T-helper 17 cell (primary cell): ENCODE measurements around the gene CEP295NL. TPM values are rescaled to one million over a fixed set of nuclear protein-coding genes. Genes with fewer than 3 reads are reported as not detected.
A peak's percentile ranks its signal among the peaks of the same experiment; 100 is the strongest.

Experiments
- ATAC-seq: fragments of 150-1000 bp; cut with Tn5 transposase; 2 replicates; pipeline ENCODE4 v1.10.0; 2021; ENCODE audit warnings: mild to moderate bottlenecking, moderate library complexity
- DNase-seq, 3 donors: peaks; one replicate each; pipeline versions ENCODE4 v3.0.0 to v3.0.0-alpha.2; 2020 to 2021
- H3K9me3 ChIP-seq: one replicate; pipeline ENCODE4 v1.7.0; 2013; ENCODE audit warnings: low read length, mild to moderate bottlenecking; ENCODE audit not compliant: control insufficient read depth, poor library complexity, severe bottlenecking
- H3K27ac Mint-ChIP-seq: one replicate; pipeline ENCODE4 v1.8.0; 2022; ENCODE audit warnings: mild to moderate bottlenecking, moderate library complexity, mixed read lengths
- H3K27me3 Mint-ChIP-seq: one replicate; pipeline ENCODE4 v1.8.0; 2022; ENCODE audit warnings: mixed read lengths
- H3K36me3 Mint-ChIP-seq: one replicate; pipeline ENCODE4 v1.8.0; 2022; ENCODE audit warnings: low read depth, mixed read lengths
- H3K4me1 Mint-ChIP-seq: one replicate; pipeline ENCODE4 v1.8.0; 2022; ENCODE audit warnings: mild to moderate bottlenecking, mixed read lengths
- H3K4me3 Mint-ChIP-seq: one replicate; pipeline ENCODE4 v1.8.0; 2022; ENCODE audit warnings: mild to moderate bottlenecking, moderate library complexity, mixed read lengths
- total RNA-seq, 4 donors: library from RNA in 2 of 4; stranded (reverse) in 2 of 4; gene quantifications; one replicate each; pipeline ENCODE4 v1.2.3 and lab custom pipeline; 2022 to 2026

Gene CEP295NL
- total RNA-seq, 2 donors from 2014 or later, result 2.0 to 2.9 TPM

DNA sequence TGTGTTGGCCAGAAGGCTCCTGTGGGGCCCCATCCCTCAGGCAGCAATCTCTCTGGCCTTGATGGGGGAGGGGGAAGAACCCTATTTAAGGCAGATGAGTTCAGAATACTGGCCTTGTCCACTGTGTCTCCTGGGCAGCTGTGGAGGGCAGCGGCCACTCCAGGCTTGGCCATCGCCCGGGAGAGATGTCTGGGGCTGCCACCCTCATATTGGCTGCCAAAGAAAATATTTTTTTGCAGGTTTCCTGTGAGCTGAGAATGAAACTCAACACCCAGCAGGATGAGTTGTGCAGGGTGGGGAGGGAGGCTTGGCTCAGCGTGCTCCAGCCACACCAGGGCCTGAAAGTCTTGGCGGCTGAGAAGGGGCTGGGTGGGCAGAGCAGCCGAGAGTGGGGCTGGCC is 36.6 kb upstream of the CEP295NL start:
- peaks cover 6% of the 10 kb centered on the region for H3K27me3 Mint-ChIP-seq
- H3K36me3 Mint-ChIP-seq, result no peaks in the 10 kb centered on the region
- H3K4me3 Mint-ChIP-seq, result no peak overlapping the region
- no peak for ATAC-seq
- DNase-seq, result no peak
- H3K9me3 ChIP-seq, result no peaks in the 10 kb centered on the region
- H3K27ac Mint-ChIP-seq, result no peak overlapping the region
- H3K4me1 Mint-ChIP-seq, result no peaks in the 10 kb centered on the region

GRCh38 chr17:78937561-78937960 is 34.6 kb upstream of the CEP295NL start:
- peaks cover 7% of the 10 kb centered on the region for H3K4me1 Mint-ChIP-seq
- H3K4me3 Mint-ChIP-seq, result no peak overlapping the region
- H3K27ac Mint-ChIP-seq, result no peak overlapping the region
- no peak for ATAC-seq
- no peaks in the 10 kb centered on the region for H3K9me3 ChIP-seq
- no peaks in the 10 kb centered on the region for H3K36me3 Mint-ChIP-seq
- no peak for DNase-seq
- H3K27me3 Mint-ChIP-seq, result no peaks in the 10 kb centered on the region

DNA sequence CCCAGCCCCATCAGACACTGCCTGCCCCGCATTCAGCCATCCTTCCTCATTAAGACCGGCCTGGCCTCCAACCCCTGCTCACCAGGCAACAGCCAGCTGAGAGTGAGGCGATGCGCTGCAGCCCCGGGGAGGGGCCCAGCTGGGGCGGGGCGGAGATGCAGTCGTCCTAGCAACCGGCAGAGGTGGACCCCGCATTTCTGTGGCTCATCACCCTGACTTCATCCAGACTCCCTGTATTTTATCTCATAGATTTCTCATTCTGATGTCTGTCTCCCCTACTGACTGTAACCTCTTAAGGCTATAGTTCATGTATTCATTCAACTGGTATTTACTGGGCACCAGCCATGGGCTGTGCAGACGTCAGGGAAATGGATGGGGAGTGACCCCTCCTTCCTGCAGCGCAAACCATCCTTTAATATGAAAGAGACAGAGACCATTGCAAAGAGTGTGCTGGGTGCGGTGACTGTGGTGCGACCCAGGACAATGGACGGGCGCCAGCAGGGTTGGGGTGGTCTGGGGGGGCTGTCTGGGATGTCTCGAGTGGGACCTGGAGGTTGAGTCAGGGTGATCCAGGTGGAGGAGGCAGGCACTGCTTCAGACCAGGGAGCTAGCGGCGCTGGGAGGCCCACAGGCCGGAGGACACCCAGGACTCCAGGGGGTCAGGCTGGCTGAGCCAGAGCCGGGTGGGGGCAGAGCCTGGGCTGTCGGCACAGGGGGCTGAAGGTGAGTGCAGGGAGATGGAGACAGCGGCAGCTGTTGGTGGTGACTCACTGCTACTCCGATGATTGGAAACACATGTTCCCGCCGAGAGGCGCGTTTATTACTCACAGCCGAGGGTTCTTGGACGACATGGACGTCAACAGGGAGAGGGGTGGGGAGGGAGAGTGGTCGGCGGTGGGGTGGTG is 32.7 kb upstream of the CEP295NL start:
- H3K27me3 Mint-ChIP-seq, result no peaks in the 10 kb centered on the region
- H3K4me3 Mint-ChIP-seq, result no peak overlapping the region
- H3K4me1 Mint-ChIP-seq, result peaks cover 7% of the 10 kb centered on the region

GRCh38 chr17:78934681-78935418 is 31.8 kb upstream of the CEP295NL start:
- no peaks in the 10 kb centered on the region for H3K9me3 ChIP-seq
- no peak for DNase-seq
- no peaks in the 10 kb centered on the region for H3K27me3 Mint-ChIP-seq
- H3K27ac Mint-ChIP-seq, result no peak overlapping the region
- no peaks in the 10 kb centered on the region for H3K36me3 Mint-ChIP-seq
- H3K4me1 Mint-ChIP-seq, result peaks cover 7% of the 10 kb centered on the region
- ATAC-seq, result no peak
- H3K4me3 Mint-ChIP-seq, result no peak overlapping the region

More for the DNA sequence above, 32.7 kb upstream of the CEP295NL start:
- DNase-seq, result no peak
- H3K36me3 Mint-ChIP-seq, result no peaks in the 10 kb centered on the region
- no peaks in the 10 kb centered on the region for H3K9me3 ChIP-seq
- no peak for ATAC-seq
- no peak overlapping the region for H3K27ac Mint-ChIP-seq

- ATAC-seq, result no peak
- no peak overlapping the region for H3K4me3 Mint-ChIP-seq
- no peaks in the 10 kb centered on the region for H3K36me3 Mint-ChIP-seq
- H3K4me1 Mint-ChIP-seq, result peaks cover 7% of the 10 kb centered on the region
- H3K9me3 ChIP-seq, result no peaks in the 10 kb centered on the region
- H3K27ac Mint-ChIP-seq, result peak overlapping the region; percentile 4
- H3K27me3 Mint-ChIP-seq, result peaks cover 3% of the 10 kb centered on the region
- DNase-seq, result no peak
Observed at GRCh38 chr17:78933959-78934568, 31.1 kb upstream of the CEP295NL start.

DNA sequence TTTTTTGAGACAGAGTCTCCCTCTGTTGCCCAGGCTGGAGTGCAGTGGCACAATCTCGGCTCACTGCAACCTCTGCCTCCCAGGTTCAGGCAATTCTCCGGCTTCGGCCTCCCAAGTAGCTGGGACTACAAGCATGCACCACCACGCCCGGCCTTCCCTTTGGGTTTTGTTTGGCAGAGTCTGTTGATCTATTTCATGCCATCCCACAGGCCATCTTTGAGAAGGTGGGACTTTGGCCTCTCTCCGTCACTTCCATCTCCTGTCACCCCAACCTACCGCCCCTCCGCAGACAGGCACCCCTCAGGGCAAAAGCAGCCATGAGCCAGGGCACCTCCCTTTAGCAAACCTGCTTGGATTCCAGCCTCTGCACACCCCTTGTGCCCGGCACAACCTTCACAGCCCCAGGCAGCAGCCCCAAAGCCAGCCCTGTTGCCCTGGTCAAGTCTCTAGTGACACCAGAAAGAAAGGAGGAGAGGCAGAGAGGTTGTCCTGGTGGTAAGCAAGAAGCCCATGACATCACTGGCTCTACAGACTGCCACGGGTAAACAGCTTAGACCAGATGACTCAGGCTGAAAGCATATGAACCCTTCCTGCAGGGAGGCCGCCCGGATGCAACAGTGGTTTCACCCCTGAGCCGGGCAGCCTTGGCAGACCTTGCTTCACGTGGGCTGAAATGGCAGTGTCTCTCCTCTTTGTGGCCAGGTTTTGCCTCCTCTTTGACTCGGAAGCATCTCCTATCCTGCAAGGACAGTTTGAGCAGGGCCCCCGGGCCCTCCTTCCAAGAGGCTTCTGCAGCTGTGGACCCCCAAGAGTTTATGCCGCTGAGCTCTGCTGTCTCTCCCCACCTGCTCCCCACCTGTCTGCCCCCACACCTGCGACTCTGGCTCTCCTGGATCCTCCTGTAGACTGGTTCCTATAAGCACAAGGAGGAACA is 30.3 kb upstream of the CEP295NL start:
- DNase-seq, result peak in 1 of 3 donors; percentile 17
- Mint-ChIP-seq H3K27me3 (peaks cover 7% of the 10 kb centered on the region), H3K4me1 (peaks cover 7% of the 10 kb centered on the region), H3K36me3 (no peaks in the 10 kb centered on the region), H3K4me3 (no peak overlapping the region), H3K27ac (peak overlapping the region; percentile 95)
- H3K9me3 ChIP-seq, result no peaks in the 10 kb centered on the region
- ATAC-seq, result peak; percentile 96

GRCh38 chr17:78929908-78930775 is 27.1 kb upstream of the CEP295NL start:
- H3K36me3 Mint-ChIP-seq, result no peaks in the 10 kb centered on the region
- no peak overlapping the region for H3K27ac Mint-ChIP-seq
- ATAC-seq (no peak), DNase-seq (no peak)
- H3K4me1 Mint-ChIP-seq, result peaks cover 10% of the 10 kb centered on the region
- no peaks in the 10 kb centered on the region for H3K9me3 ChIP-seq
- no peak overlapping the region for H3K4me3 Mint-ChIP-seq
- H3K27me3 Mint-ChIP-seq, result peaks cover 12% of the 10 kb centered on the region

- no peak for DNase-seq
- no peaks in the 10 kb centered on the region for H3K36me3 Mint-ChIP-seq
- no peak for ATAC-seq
- peaks cover 12% of the 10 kb centered on the region for H3K27me3 Mint-ChIP-seq
- H3K4me3 Mint-ChIP-seq, result peak overlapping the region; percentile 64
- H3K27ac Mint-ChIP-seq, result no peak overlapping the region
- H3K9me3 ChIP-seq, result no peaks in the 10 kb centered on the region
- peaks cover 14% of the 10 kb centered on the region for H3K4me1 Mint-ChIP-seq
Observed at GRCh38 chr17:78925662-78926555, 22.9 kb upstream of the CEP295NL start.

GRCh38 chr17:78925234-78925633 is 22.2 kb upstream of the CEP295NL start, which contains the start of gene TIMP2:
Gene TIMP2, minus strand, starts transcription at chr17:78925387. Its CDS starts 299 bp downstream, at chr17:78925088.
- H3K9me3 ChIP-seq, result no peaks in the 10 kb centered on the region
- Mint-ChIP-seq H3K4me1 (peaks cover 16% of the 10 kb centered on the region), H3K27me3 (peaks cover 12% of the 10 kb centered on the region), H3K4me3 (peak within 1 kb of the TSS; percentile 90), H3K27ac (no peak within 1 kb of the TSS), H3K36me3 (peaks cover 2% of the 10 kb centered on the region)
- DNase-seq (peak; percentile 47 to 55 (median 54)), ATAC-seq (peak; percentile 85)

- Mint-ChIP-seq H3K4me1 (peaks cover 18% of the 10 kb centered on the region), H3K27ac (no peak overlapping the region), H3K36me3 (peaks cover 2% of the 10 kb centered on the region), H3K4me3 (peak overlapping the region; percentile 90), H3K27me3 (peaks cover 18% of the 10 kb centered on the region)
- DNase-seq (no peak), ATAC-seq (peak; percentile 20)
- H3K9me3 ChIP-seq, result no peaks in the 10 kb centered on the region
Observed at GRCh38 chr17:78924481-78925151, 21.6 kb upstream of the CEP295NL start.
